Osteoblast (primary cell): ENCODE results near the gene MRPS31. TPM values are rescaled to one million over a fixed set of nuclear protein-coding genes. Genes with fewer than 3 reads are reported as not detected.
"Not testable (repeated sequence)": the region's sequence is repeated elsewhere in the genome, so short reads cannot be mapped to it uniquely, and the experiment has no call there.

Source experiments
- DNase-seq: peaks from one replicate; pipeline ENCODE4 v3.0.0; 2011; ENCODE audit warnings: low spot score, mixed read lengths; ENCODE audit not compliant: insufficient read length; ENCODE audit errors: missing footprints
- H2AFZ ChIP-seq: 2 replicates; pipeline ENCODE4 v1.6.0; 2011; ENCODE audit warnings: mild to moderate bottlenecking, low read length
- H3K27ac ChIP-seq: 2 replicates; pipeline ENCODE4 v1.5.1; 2011; ENCODE audit warnings: mild to moderate bottlenecking, low read depth, low read length, moderate library complexity
- H3K27me3 ChIP-seq: 2 replicates; pipeline ENCODE4 v1.6.0; 2012; ENCODE audit warnings: mild to moderate bottlenecking, control low read depth, inconsistent platforms, low read length, moderate library complexity; ENCODE audit not compliant: insufficient read depth
- H3K36me3 ChIP-seq: 2 replicates; pipeline ENCODE4 v1.5.1; 2011; ENCODE audit warnings: mild to moderate bottlenecking, low read length, control low read depth, moderate library complexity; ENCODE audit not compliant: insufficient read depth
- H3K4me1 ChIP-seq: 2 replicates; pipeline ENCODE4 v1.5.1; 2011; ENCODE audit warnings: mild to moderate bottlenecking, low read length, control low read depth, moderate library complexity; ENCODE audit not compliant: insufficient read depth
- H3K4me2 ChIP-seq: 2 replicates; pipeline ENCODE4 v1.6.0; 2011; ENCODE audit warnings: mild to moderate bottlenecking, low read length; ENCODE audit not compliant: insufficient read depth
- H3K4me3 ChIP-seq: fragments of 200-600 bp; sonication (generic); 3 replicates; pipeline ENCODE4 v1.5.1; 2012; ENCODE audit warnings: mild to moderate bottlenecking, low read length, inconsistent platforms; ENCODE audit not compliant: insufficient read depth
- H3K79me2 ChIP-seq: 2 replicates; pipeline ENCODE4 v1.6.0; 2012; ENCODE audit warnings: mild to moderate bottlenecking, low read length, control low read depth, inconsistent platforms; ENCODE audit not compliant: insufficient read depth
- H3K9me3 ChIP-seq: 2 replicates; pipeline ENCODE4 v1.5.1; 2011; ENCODE audit warnings: low read depth, low read length, control low read depth
- H4K20me1 ChIP-seq: 2 replicates; pipeline ENCODE4 v1.6.0; 2012; ENCODE audit warnings: mild to moderate bottlenecking, low read length, control low read depth; ENCODE audit not compliant: insufficient read depth
- total RNA-seq: library from RNA; depleted of rRNA; stranded (reverse); fragments of >200 nt; gene quantifications from 2 replicates; pipeline ENCODE4 v1.2.3, GENCODE V29; 2012
- TF ChIP-seq, protein P1 (sequence below): IDR thresholded peaks from 2 replicates; pipeline ENCODE4 v1.5.1; 2011; ENCODE audit warnings: mild to moderate bottlenecking, low read depth, low read length, moderate library complexity; ENCODE audit errors: extremely low read depth

MRPS31 gene
- total RNA-seq, 1 donor, result 13.4 TPM

DNA sequence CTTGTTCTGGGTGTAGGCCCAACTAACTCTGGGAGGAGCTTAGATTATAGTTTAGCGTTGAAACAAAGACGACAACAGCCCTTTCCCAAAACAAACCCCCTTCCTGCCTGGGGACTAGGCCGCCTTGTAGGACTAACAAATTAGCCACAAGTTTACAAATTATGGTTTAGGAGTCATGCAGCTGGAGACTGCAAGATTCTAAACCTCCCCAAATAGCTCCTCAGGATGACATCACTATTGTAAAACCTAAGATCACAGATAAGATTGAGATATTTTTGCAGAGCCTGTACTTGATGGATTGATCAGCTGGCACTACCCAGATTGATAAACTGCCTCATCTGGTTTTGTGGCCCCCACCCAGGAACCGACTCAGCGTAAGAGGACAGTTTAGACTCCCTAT is 16.1 kb upstream of the MRPS31 start:
- no peaks in the 10 kb centered on the region for H3K36me3 ChIP-seq
- H3K4me3 ChIP-seq, result no peak overlapping the region
- H3K79me2 ChIP-seq, result peaks cover 6% of the 10 kb centered on the region
- H3K4me1 ChIP-seq, result peaks cover 20% of the 10 kb centered on the region
- TF ChIP-seq, protein P1, sequence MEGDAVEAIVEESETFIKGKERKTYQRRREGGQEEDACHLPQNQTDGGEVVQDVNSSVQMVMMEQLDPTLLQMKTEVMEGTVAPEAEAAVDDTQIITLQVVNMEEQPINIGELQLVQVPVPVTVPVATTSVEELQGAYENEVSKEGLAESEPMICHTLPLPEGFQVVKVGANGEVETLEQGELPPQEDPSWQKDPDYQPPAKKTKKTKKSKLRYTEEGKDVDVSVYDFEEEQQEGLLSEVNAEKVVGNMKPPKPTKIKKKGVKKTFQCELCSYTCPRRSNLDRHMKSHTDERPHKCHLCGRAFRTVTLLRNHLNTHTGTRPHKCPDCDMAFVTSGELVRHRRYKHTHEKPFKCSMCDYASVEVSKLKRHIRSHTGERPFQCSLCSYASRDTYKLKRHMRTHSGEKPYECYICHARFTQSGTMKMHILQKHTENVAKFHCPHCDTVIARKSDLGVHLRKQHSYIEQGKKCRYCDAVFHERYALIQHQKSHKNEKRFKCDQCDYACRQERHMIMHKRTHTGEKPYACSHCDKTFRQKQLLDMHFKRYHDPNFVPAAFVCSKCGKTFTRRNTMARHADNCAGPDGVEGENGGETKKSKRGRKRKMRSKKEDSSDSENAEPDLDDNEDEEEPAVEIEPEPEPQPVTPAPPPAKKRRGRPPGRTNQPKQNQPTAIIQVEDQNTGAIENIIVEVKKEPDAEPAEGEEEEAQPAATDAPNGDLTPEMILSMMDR, result no peak
- no peak overlapping the region for H3K4me2 ChIP-seq
- no peak overlapping the region for H2AFZ ChIP-seq
- no peaks in the 10 kb centered on the region for H4K20me1 ChIP-seq
- no peak overlapping the region for H3K27ac ChIP-seq
- DNase-seq, result no peak
- H3K9me3 ChIP-seq, result no peaks in the 10 kb centered on the region
- H3K27me3 ChIP-seq, result no peaks in the 10 kb centered on the region

DNA sequence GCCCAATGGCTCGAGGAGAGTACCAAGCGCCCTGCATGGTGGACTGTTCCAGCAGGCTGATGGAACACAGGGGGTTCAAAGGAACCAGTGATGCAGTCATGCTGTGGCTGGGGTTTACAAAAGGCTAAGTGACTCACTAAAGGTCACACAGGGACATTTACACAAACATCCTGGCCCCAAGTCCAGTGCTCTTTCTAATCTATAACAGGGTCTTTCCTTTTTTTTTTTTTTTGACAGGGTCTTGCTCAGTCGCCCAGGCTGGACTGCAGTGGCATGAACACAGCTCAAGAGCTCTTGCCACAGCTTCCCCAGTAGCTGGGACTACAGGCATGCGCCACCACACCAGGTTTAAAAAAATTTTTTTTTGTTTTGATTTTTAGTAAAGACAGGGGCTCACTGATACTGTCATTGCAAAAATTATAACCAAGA is 15.6 kb upstream of the MRPS31 start:
- Histone ChIP-seq H3K36me3 (no peaks in the 10 kb centered on the region), H4K20me1 (no peaks in the 10 kb centered on the region), H3K79me2 (peaks cover 4% of the 10 kb centered on the region), H2AFZ (no peak overlapping the region), H3K4me1 (peaks cover 20% of the 10 kb centered on the region), H3K27ac (no peak overlapping the region), H3K4me3 (no peak overlapping the region), H3K4me2 (no peak overlapping the region), H3K9me3 (no peaks in the 10 kb centered on the region), H3K27me3 (no peaks in the 10 kb centered on the region)
- TF ChIP-seq, protein P1, result no peak
- no peak for DNase-seq

DNA sequence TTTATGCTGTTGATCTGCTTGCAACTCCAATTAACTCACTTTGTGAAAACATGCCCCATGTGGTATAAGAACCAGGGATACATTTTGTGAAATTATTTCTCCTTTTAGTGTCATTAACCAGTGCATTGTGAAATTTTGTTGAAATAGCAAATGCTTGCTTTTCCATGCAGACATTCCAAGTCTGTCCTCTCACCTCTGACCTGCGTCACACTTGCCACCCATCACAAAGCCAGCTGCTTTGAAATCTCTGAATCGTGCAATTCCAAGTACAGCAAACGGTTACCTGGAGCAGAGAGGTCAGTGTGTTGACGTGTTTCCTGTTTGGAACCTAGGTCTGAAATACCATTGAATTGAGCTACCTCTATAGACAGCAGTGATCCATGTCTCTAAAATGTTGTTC is 13.6 kb upstream of the MRPS31 start:
- H3K27ac ChIP-seq, result no peak overlapping the region
- TF ChIP-seq, protein P1, result no peak
- H4K20me1 ChIP-seq, result no peaks in the 10 kb centered on the region

DNA sequence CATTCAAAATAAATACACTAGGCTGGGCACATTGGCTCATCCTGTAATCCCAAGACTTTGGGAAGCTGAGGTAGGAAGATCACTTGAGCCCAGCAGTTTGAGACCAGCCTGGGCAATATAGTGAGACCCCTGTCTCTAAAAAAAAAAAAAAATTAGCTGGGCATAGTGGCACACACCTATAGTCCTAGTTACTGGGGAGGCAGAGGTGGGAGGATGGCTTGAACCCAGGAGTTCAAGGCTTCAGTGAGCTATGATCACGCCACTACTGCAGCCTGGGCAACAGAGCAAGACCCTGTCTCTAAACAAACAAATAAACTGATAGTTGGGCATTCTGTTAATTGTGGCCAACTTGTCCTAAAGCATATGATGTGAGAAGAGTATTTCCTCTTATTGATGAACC is 12.0 kb upstream of the MRPS31 start:
- not testable (repeated sequence) for H3K36me3 ChIP-seq, H3K9me3 ChIP-seq, H3K27me3 ChIP-seq, H3K4me3 ChIP-seq, H3K27ac ChIP-seq, H3K4me2 ChIP-seq, H2AFZ ChIP-seq, DNase-seq, H3K79me2 ChIP-seq, H4K20me1 ChIP-seq
- peaks cover 12% of the 10 kb centered on the region for H3K4me1 ChIP-seq

More for the DNA sequence above, 13.6 kb upstream of the MRPS31 start:
- DNase-seq, result no peak
- Histone ChIP-seq H3K27me3 (no peaks in the 10 kb centered on the region), H3K36me3 (no peaks in the 10 kb centered on the region), H3K9me3 (no peaks in the 10 kb centered on the region), H3K4me2 (no peak overlapping the region), H3K4me3 (no peak overlapping the region), H3K79me2 (no peaks in the 10 kb centered on the region), H3K4me1 (peaks cover 16% of the 10 kb centered on the region), H2AFZ (no peak overlapping the region)
